Measurements from ENCODE around the gene FMO5.
"Not testable (repeated sequence)": the region's sequence is repeated elsewhere in the genome, so short reads cannot be mapped to it uniquely, and the experiment has no call there.

Gene FMO5

GRCh38 chr1:147238925-147239820, 14.0 kb upstream of the FMO5 start:
- no peak for DNase-seq (ENCODE audit: low spot score)

- no peak for DNase-seq (ENCODE audit: low spot score)
Observed at GRCh38 chr1:147238053-147238902, 13.1 kb upstream of the FMO5 start.

GRCh38 chr1:147236959-147237791, 12.0 kb upstream of the FMO5 start:
- DNase-seq (ENCODE audit: low spot score), result no peak

GRCh38 chr1:147236448-147236847, 11.3 kb upstream of the FMO5 start:
- DNase-seq (ENCODE audit: low spot score), result no peak

GRCh38 chr1:147235822-147236221, 10.7 kb upstream of the FMO5 start:
- DNase-seq (ENCODE audit: low spot score), result no peak

- not testable (repeated sequence) for DNase-seq (ENCODE audit: low spot score)
Observed at GRCh38 chr1:147233903-147234302, 8.8 kb upstream of the FMO5 start.

- DNase-seq (ENCODE audit: low spot score), result not testable (repeated sequence)
Observed at GRCh38 chr1:147231032-147231431, 5.9 kb upstream of the FMO5 start.

GRCh38 chr1:147223740-147224615, 1.2 kb downstream of the FMO5 start:
- no peak for DNase-seq (ENCODE audit: low spot score)

- DNase-seq (ENCODE audit: low spot score), result no peak
Observed at GRCh38 chr1:147218606-147219005, 6.5 kb downstream of the FMO5 start.

GRCh38 chr1:147217141-147217540, 8.0 kb downstream of the FMO5 start:
- no peak for DNase-seq (ENCODE audit: low spot score)

- no peak for DNase-seq (ENCODE audit: low spot score)
Observed at GRCh38 chr1:147216124-147216523, 9.0 kb downstream of the FMO5 start.

- DNase-seq (ENCODE audit: low spot score), result no peak
Observed at GRCh38 chr1:147215540-147215916, 9.6 kb downstream of the FMO5 start.

GRCh38 chr1:147214842-147215539, 10.1 kb downstream of the FMO5 start:
- DNase-seq (ENCODE audit: low spot score), result no peak

GRCh38 chr1:147214325-147214724, 10.8 kb downstream of the FMO5 start:
- DNase-seq (ENCODE audit: low spot score), result no peak

- DNase-seq (ENCODE audit: low spot score), result no peak
Observed at GRCh38 chr1:147213271-147213670, 11.9 kb downstream of the FMO5 start.

GRCh38 chr1:147211577-147211976, 13.6 kb downstream of the FMO5 start:
- no peak for DNase-seq (ENCODE audit: low spot score)

- no peak for DNase-seq (ENCODE audit: low spot score)
Observed at GRCh38 chr1:147210987-147211386, 14.2 kb downstream of the FMO5 start.

- no peak for DNase-seq (ENCODE audit: low spot score)
Observed at GRCh38 chr1:147209825-147210821, 15.0 kb downstream of the FMO5 start.

- no peak for DNase-seq (ENCODE audit: low spot score)
Observed at GRCh38 chr1:147208619-147209018, 16.5 kb downstream of the FMO5 start.

All from COLO829 (cell line).